Aorta (tissue), 5 donors: ENCODE measurements around the gene ABO. TPM values are rescaled to one million over a fixed set of nuclear protein-coding genes. Genes with fewer than 3 reads are reported as not detected.
"Not testable (repeated sequence)": the region's sequence is repeated elsewhere in the genome, so short reads cannot be mapped to it uniquely, and the experiment has no call there.

Source experiments
- ATAC-seq: fragments of 200-7000 bp; cut with Tn5 transposase; one replicate; pipeline ENCODE4 v1.9.1; 2022; ENCODE audit warnings: moderate library complexity; ENCODE audit not compliant: low FRiP score
- DNase-seq, 2 donors: peaks; one replicate each; pipeline ENCODE4 v3.0.0-alpha.2; 2020
- H3K27ac ChIP-seq, 2 donors: one replicate each; pipeline ENCODE4 v1.5.1; 2013; ENCODE audit warnings: low read length in 2 of 2, mild to moderate bottlenecking in 2 of 2, moderate library complexity in 2 of 2, control low read depth in 1 of 2, inconsistent platforms in 1 of 2, low read depth in 1 of 2
- H3K27me3 ChIP-seq, 2 donors: one replicate each; pipeline ENCODE4 v1.6.1; 2013; ENCODE audit warnings: control low read depth in 1 of 2, low read length in 1 of 2, mild to moderate bottlenecking in 1 of 2, moderate library complexity in 1 of 2; ENCODE audit not compliant: insufficient read depth in 2 of 2, control insufficient read depth in 1 of 2
- H3K36me3 ChIP-seq, 2 donors: one replicate each; pipeline ENCODE4 v1.6.1; 2013; ENCODE audit warnings: control low read depth in 1 of 2, low read length in 1 of 2, mild to moderate bottlenecking in 1 of 2; ENCODE audit not compliant: insufficient read depth in 2 of 2, control insufficient read depth in 1 of 2
- H3K4me1 ChIP-seq, 2 donors: one replicate each; pipeline ENCODE4 v1.6.1; 2013; ENCODE audit warnings: low read length in 2 of 2, control low read depth in 1 of 2, mild to moderate bottlenecking in 1 of 2, moderate library complexity in 1 of 2; ENCODE audit not compliant: insufficient read depth in 2 of 2, control insufficient read depth in 1 of 2
- H3K4me3 ChIP-seq, 2 donors: one replicate each; pipeline ENCODE4 v1.5.1; 2013; ENCODE audit warnings: low read length in 2 of 2, control low read depth in 1 of 2, mild to moderate bottlenecking in 1 of 2
- H3K9me3 ChIP-seq: one replicate; pipeline ENCODE4 v1.6.1; 2013; ENCODE audit warnings: mild to moderate bottlenecking, low read length; ENCODE audit not compliant: control insufficient read depth
- WGBS, 2 donors: extraction: QIAGEN DNeasy Blood & Tissue Kit; methylation state at CpG; one replicate each; pipeline ENCODE4 v1.1.7; 2013; 5-methylcytosine and 5-hydroxymethylcytosine counted together
- intact Hi-C, 2 donors: fragments of 100-400 bp; cut with DNase I; formaldehyde crosslinking; loops; one replicate each; pipeline versions ENCODE4 v1.14.2 to v1.15.0; 2022
- polyA plus RNA-seq, 2 donors: library from polyadenylated mRNA; stranded (reverse); fragments of 200-250 nt; gene quantifications; one replicate each; pipeline ENCODE4 v1.2.3, GENCODE V29; 2013
- total RNA-seq, 2 donors: library from RNA; stranded (reverse); fragmentation: NEBNext Ultra II Directional; extraction: Animal tissue kit (Norgen Biotek cat#: 25700); gene quantifications; one replicate each; pipeline ENCODE4 v1.2.1, GENCODE V29; 2021
- donor health status: healthy with polysubstance abuse.
- donor health status: Bipolar disorder and iron deficiency.
- donor health status: DM: no; HTN: no; CAD: no.
- donor health status: DM: no; HTN: no; CAD: no.
- donor health status: DM: yes; HTN: yes; CAD: no.

Gene ABO
- total and polyA plus RNA-seq, 4 donors, result 0.43 to 3.3 (median 1.6) TPM

DNA sequence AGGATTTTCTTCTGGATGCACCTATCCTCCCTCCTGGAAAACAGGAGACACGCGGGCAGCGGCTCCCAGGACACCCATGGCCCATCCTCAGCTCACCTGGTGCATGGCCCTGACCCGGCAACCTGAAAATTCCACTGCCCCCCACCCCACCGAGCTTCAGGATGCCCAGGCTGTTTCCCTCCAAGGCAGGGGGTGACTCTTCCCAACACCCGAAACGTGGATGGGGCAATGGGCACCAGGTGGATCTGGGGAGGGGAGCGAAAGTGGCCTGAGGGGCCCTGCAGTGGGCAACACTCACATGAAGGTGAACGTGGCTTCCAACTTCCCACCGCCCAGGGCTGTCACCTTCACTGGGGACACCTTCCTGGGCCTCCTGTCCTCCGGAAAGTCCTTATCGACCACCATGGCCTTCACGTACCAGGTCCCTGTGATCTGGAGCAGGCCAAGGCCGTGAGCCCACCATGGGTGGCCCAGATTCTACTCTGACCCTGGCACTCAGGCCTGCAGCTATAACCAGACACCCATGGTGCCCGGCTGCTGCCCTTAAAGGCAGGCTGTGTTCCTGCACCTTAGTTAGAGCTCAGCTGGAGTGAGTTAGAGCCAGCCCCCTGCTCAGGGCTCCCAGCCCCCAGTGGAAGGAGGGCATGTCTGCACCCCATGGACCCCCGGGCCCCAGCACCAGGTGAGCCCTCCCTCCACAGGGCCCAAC, 66.7 kb downstream of the ABO start:
- H3K27ac ChIP-seq, H3K27me3 ChIP-seq, H3K4me3 ChIP-seq, intact Hi-C loops, ATAC-seq, H3K4me1 ChIP-seq, H3K9me3 ChIP-seq, H3K36me3 ChIP-seq: not testable (repeated sequence)
- 86 to 88% methylated on average over 11 to 14 of the region's 16 CpGs for WGBS, 2 donors
- DNase-seq, result peak in 1 of 2 donors; percentile 49

DNA sequence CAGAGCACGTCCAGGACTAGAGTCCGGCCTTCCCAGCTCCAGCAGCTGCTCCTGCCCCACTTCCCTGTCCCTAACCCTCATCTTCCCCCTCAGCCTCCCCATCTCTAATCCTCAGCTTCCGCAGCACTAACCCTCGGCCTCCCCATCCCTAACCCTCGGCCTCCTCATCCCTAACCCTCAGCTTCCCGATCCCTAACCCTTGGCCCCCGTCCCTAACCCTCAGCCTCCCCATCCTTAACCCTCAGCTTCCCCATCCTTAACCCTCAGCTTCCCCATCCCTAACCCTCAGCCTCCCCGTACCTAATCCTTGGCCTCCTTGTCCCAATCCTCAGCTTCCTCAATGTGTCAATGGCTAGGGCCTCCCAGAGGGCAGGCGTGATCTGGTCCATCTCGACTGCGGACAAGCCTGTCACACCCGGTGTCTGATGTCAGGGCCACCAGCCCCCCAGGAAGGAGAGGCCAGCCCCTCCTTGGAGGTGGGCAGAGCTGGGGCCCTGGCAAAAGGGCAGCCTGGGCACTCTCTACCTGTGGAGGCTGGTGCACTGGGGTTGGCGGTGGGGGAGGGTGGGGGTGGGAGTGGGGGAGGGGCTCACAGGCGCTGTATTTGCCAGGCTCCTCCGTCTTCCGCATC, 67.3 kb downstream of the ABO start:
- DNase-seq, result peak in 1 of 2 donors; percentile 36

DNA sequence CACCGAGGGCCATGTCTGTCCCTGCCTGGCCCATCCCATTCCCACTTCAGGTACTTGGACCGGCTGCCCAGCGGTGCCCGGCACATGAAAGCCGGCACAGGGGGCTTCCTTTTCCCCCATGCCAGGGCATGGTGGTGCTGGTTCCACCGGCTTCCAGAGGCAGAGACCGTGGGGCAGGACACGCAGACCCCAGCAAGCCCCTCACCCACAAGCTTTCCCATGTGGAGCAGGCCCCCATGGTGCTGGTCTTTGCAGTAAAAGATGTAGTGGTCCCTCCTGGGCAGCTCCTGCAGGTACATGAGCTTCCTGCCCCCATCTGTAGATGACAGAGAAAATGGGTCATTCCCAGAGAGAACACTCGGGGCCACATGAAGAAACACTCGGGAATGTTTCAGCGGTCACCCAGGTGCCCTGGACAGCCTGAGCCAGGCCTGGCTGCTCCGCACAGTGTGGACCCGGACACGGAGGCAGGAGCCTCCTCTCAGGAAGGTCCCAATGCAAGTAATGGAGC, 67.9 kb downstream of the ABO start:
- DNase-seq, result peak in 1 of 2 donors; percentile 33
- no peak overlapping the region for H3K4me3 ChIP-seq
- 82 to 88% methylated on average over 14 of the region's 14 CpGs for WGBS, 2 donors

More for the DNA sequence above, 67.3 kb downstream of the ABO start:
- no peak overlapping the region for H3K4me3 ChIP-seq
- WGBS, 2 donors, result 84 to 85% methylated on average over 16 of the region's 16 CpGs
- H3K27ac ChIP-seq, result no peak overlapping the region
- no peaks in the 10 kb centered on the region for H3K36me3 ChIP-seq
- H3K4me1 ChIP-seq, result no peaks in the 10 kb centered on the region
- ATAC-seq, result no peak
- intact Hi-C loops, result no loop called here
- no peaks in the 10 kb centered on the region for H3K27me3 ChIP-seq
- peaks cover 6% of the 10 kb centered on the region for H3K9me3 ChIP-seq

DNA sequence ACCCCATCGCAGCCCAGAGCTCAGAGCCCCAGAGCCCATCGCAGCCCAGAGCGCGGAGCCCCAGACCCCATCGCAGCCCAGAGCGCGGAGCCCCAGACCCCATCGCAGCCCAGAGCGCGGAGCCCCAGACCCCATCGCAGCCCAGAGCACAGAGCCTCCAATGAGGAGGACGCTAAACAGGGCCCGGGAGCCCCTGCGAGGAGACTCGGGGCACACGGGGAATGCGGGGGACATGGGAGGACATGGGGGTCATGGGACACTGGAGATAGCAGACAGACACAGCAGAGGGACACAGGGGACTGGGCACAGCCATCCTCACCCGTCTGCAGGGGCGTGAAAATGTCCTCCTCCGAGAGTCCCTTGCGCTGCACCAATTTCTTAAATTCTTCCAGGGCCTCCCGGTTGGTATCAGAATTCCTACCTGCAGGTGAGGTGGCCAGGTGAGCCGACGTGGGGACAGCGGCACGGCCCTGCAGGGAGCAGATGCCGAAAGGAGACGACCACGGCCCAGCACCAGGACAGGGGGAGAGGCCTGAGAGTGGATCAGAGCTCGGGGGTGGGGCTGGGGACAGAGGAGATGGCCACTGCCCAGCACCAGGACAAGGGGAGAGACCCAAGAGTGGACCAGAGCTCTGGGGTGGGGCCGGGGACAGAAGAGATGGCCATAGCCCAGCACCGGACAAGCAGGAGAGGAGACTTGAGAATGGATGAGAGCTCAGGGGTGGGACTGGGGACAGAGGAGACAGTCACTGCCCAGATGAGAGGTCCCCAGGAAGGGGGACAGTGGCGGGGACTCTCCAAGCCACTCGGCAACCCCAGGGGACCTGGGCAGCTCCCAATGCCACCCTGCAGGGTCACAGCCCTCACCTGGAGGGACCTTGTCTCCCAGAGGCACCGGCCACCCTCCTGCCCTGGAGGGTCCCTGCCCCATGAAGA, 68.7 kb downstream of the ABO start:
- ATAC-seq (no peak), DNase-seq (peak in 1 of 2 donors; percentile 69)
- WGBS, 2 donors, result 80 to 85% methylated on average over 35 of the region's 35 CpGs
- intact Hi-C loops, result no loop called here
- Histone ChIP-seq H3K4me3 (no peak overlapping the region), H3K27me3 (no peaks in the 10 kb centered on the region), H3K4me1 (no peaks in the 10 kb centered on the region), H3K9me3 (peaks cover 4% of the 10 kb centered on the region), H3K27ac (no peak overlapping the region), H3K36me3 (no peaks in the 10 kb centered on the region)

More for the DNA sequence above, 67.9 kb downstream of the ABO start:
- intact Hi-C loops, result no loop called here
- ATAC-seq, result no peak
- Histone ChIP-seq H3K27ac (no peak overlapping the region), H3K36me3 (no peaks in the 10 kb centered on the region), H3K27me3 (no peaks in the 10 kb centered on the region), H3K9me3 (peaks cover 6% of the 10 kb centered on the region), H3K4me1 (no peaks in the 10 kb centered on the region)

DNA sequence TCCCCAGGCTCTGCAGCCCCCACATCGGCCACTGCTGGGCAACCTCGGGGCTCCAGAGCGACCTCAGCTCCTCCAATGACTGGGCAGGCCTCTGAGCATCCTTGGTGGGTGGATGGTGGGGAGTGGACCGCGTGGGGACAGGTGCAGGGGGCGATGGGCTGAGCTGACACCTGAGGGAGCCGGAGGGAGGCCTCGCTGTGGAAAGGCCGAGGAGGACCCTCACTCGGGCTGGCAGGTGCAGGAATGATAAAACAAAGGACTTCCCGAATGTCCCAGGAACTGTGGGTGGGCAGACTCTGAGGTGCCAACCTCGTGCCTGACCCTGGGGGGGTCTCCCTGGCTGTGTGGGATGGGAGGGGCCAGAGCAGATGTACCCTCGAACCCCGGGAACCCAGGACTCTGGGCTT, 69.5 kb downstream of the ABO start:
- WGBS, 2 donors, result 79 to 80% methylated on average over 14 of the region's 14 CpGs
- H3K27me3 ChIP-seq, ATAC-seq, H3K27ac ChIP-seq, intact Hi-C loops, H3K9me3 ChIP-seq, H3K4me3 ChIP-seq, H3K36me3 ChIP-seq, H3K4me1 ChIP-seq: not testable (repeated sequence)
- DNase-seq, result peak in 1 of 2 donors; percentile 55

Other genes starting within 250 kb of the ABO start
- 10 to 100 TPM; 35.6 to 42.9 TPM for gene GTF3C5, start 244.2 kb downstream of the ABO start, total RNA-seq
- 10 to 100 TPM; 17.8 to 91.6 TPM for gene GTF3C5, start 244.2 kb downstream of the ABO start, polyA plus RNA-seq
- 1 to 10 TPM; 3.6 to 4.5 TPM for gene CEL, start 213.2 kb downstream of the ABO start, total RNA-seq
- 1 to 10 TPM; 1.5 to 3.9 TPM for gene CEL, start 213.2 kb downstream of the ABO start, polyA plus RNA-seq
- 10 to 100 TPM; 32.7 to 61.2 TPM for gene RALGDS, start 154.0 kb downstream of the ABO start, total RNA-seq
- 10 to 100 TPM; 19.4 to 20.0 TPM for gene RALGDS, start 154.0 kb downstream of the ABO start, polyA plus RNA-seq
- 10 to 100 TPM; 12.9 to 28.9 TPM for gene GBGT1, start 111.3 kb downstream of the ABO start, total RNA-seq
- 1 to 10 TPM; 2.8 to 5.5 TPM for gene GBGT1, start 111.3 kb downstream of the ABO start, polyA plus RNA-seq
- not detected for gene OBP2B, start 66.0 kb downstream of the ABO start, total RNA-seq
- not detected for gene OBP2B, start 66.0 kb downstream of the ABO start, polyA plus RNA-seq
- 10 to 100 TPM; 13.3 to 16.3 TPM for gene SURF6, start 61.0 kb upstream of the ABO start, total RNA-seq
- gene SURF6, start 61.0 kb upstream of the ABO start, polyA plus RNA-seq, result 10 to 100 TPM; 15.7 to 23.6 TPM
- 10 to 100 TPM; 18.6 to 37.0 TPM for gene MED22, start 72.9 kb upstream of the ABO start, total RNA-seq
- gene MED22, start 72.9 kb upstream of the ABO start, polyA plus RNA-seq, result 10 to 100 TPM; 10.8 to 30.3 TPM
- 1,000 to 10,000 TPM; 1,304 to 1,328 TPM for gene RPL7A, start 73.0 kb upstream of the ABO start, total RNA-seq
- 1,000 to 10,000 TPM; 2,763 to 3,584 TPM for gene RPL7A, start 73.0 kb upstream of the ABO start, polyA plus RNA-seq
- 10 to 100 TPM; 29.2 to 41.2 TPM for gene SURF1, start 81.3 kb upstream of the ABO start, total RNA-seq
- gene SURF1, start 81.3 kb upstream of the ABO start, polyA plus RNA-seq, result 10 to 100 TPM; 79.5 to 85.4 TPM
- gene SURF2, start 81.3 kb upstream of the ABO start, total RNA-seq, result 1 to 10 TPM; 9.2 to 9.9 TPM
- 10 to 100 TPM; 26.6 to 29.2 TPM for gene SURF2, start 81.3 kb upstream of the ABO start, polyA plus RNA-seq
- gene SURF4, start 100.9 kb upstream of the ABO start, total RNA-seq, result 100 to 1,000 TPM; 114 to 123 TPM
- 10 to 100 TPM; 42.3 to 71.2 TPM for gene SURF4, start 100.9 kb upstream of the ABO start, polyA plus RNA-seq
- gene STKLD1, start 101.2 kb upstream of the ABO start, total RNA-seq, result 1 to 10 TPM in 1 of 2 donors, not detected in 1; 1.4 TPM
- gene STKLD1, start 101.2 kb upstream of the ABO start, polyA plus RNA-seq, result 1 to 10 TPM in 1 of 2 donors, not detected in 1; 3.5 TPM
- gene REXO4, start 142.8 kb upstream of the ABO start, total RNA-seq, result 10 to 100 TPM; 10.8 to 19.1 TPM
- 10 to 100 TPM; 13.5 to 15.0 TPM for gene REXO4, start 142.8 kb upstream of the ABO start, polyA plus RNA-seq
- gene ADAMTS13, start 147.2 kb upstream of the ABO start, total RNA-seq, result 1 to 10 TPM; 1.3 to 3.6 TPM
- gene ADAMTS13, start 147.2 kb upstream of the ABO start, polyA plus RNA-seq, result 10 to 100 TPM in 1 of 2 donors, 1 to 10 TPM in 1; 2.0 to 11.9 TPM
- gene CACFD1, start 184.8 kb upstream of the ABO start, total RNA-seq, result 10 to 100 TPM; 11.5 to 15.9 TPM
- 10 to 100 TPM in 1 of 2 donors, 1 to 10 TPM in 1; 8.1 to 14.5 TPM for gene CACFD1, start 184.8 kb upstream of the ABO start, polyA plus RNA-seq
- 1 to 10 TPM; 3.3 to 5.8 TPM for gene SLC2A6, start 203.9 kb upstream of the ABO start, total RNA-seq
- gene SLC2A6, start 203.9 kb upstream of the ABO start, polyA plus RNA-seq, result 1 to 10 TPM; 1.5 to 2.6 TPM
- not detected for gene MYMK, start 249.8 kb upstream of the ABO start, total RNA-seq
- not detected for gene MYMK, start 249.8 kb upstream of the ABO start, polyA plus RNA-seq